DOHH2 (cell line): Measurements from ENCODE around the gene OR56B1.

Experiments
- EZH2phosphoT487 ChIP-seq: fragments of 200-600 bp; sonication (generic); IDR thresholded peaks from 2 replicates; pipeline ENCODE4 v1.6.1; 2017; ENCODE audit warnings: borderline replicate concordance, mild to moderate bottlenecking, antibody characterized with exemption, low read length, moderate library complexity, mixed read lengths
- TF ChIP-seq, protein P1 (sequence below): fragments of 200-600 bp; sonication (generic); IDR thresholded peaks from one replicate; pipeline ENCODE4 v1.5.1; 2014; ENCODE audit warnings: antibody characterized with exemption, mild to moderate bottlenecking, low read depth, low read length; ENCODE audit not compliant: poor library complexity, severe bottlenecking

DNA sequence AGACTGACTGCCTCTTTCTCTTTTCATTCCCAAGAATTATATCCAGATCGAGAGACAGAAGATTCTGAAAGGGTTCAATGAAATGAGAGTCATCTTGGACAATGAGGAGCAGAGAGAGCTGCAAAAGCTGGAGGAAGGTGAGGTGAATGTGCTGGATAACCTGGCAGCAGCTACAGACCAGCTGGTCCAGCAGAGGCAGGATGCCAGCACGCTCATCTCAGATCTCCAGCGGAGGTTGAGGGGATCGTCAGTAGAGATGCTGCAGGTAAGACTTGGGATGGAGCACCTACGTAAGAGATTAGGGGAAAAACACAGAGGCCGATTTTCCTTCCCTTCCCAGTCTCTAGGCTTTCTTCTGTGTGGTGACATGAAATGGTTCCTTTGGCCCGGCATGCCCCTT is 38.0 kb upstream of the OR56B1 start:
- TF ChIP-seq, protein P1, sequence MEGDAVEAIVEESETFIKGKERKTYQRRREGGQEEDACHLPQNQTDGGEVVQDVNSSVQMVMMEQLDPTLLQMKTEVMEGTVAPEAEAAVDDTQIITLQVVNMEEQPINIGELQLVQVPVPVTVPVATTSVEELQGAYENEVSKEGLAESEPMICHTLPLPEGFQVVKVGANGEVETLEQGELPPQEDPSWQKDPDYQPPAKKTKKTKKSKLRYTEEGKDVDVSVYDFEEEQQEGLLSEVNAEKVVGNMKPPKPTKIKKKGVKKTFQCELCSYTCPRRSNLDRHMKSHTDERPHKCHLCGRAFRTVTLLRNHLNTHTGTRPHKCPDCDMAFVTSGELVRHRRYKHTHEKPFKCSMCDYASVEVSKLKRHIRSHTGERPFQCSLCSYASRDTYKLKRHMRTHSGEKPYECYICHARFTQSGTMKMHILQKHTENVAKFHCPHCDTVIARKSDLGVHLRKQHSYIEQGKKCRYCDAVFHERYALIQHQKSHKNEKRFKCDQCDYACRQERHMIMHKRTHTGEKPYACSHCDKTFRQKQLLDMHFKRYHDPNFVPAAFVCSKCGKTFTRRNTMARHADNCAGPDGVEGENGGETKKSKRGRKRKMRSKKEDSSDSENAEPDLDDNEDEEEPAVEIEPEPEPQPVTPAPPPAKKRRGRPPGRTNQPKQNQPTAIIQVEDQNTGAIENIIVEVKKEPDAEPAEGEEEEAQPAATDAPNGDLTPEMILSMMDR = no peak
- no peak for TF ChIP-seq EZH2phosphoT487
